Activated T-cell treated with anti-CD3 and anti-CD28 coated beads, Interleukin-2, amount 50 U/mL, for 1 hour (primary cell): ENCODE measurements around the gene CLSTN2.

Experiments
- DNase-seq: peaks from one replicate; pipeline ENCODE4 v3.0.0-alpha.2; 2020

The CLSTN2 gene

GRCh38 chr3:140249188-140249587 lies 314.2 kb downstream of the CLSTN2 start:
- DNase-seq, result no peak

DNA sequence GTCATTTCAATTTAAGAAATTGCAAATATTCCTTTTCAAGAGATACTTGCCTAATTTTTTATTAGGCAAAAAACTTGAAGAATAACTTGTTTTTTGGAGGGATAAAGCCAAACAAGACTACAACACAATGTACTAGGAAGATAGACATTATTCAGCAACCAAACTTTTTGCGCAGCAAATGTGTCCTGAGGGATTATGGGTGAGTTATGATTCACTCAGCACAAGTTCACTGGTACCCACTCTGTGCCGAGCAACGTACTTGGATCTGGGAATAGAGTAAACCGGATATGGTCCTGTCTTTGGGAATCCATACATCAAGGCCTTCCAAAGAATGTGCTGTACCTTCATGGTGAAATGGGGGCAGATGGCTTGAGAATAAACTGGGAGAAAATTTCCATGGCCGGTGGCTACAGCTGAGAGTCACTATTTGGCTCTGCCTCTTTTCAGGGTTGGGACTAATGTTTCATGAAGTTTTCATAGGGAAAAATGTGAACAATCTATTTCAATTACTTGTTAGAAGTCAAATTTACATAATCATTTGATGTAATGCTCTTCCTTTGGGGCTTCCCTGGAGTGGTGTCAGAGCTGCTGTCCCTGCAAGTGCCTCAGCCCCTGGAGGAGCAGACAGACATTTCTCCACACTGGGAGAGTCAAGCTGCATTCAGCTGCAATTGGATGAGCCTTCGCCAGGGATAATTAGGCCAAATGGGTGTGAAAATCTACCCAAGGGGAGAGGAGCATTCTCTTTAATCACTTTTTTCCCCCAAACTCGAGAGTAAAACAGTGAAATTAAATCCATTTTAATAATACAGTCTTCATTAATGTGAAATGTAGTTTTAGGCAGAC lies 315.2 kb downstream of the CLSTN2 start:
- no peak for DNase-seq

GRCh38 chr3:140250945-140251344 lies 316.0 kb downstream of the CLSTN2 start:
- no peak for DNase-seq

- no peak for DNase-seq
Observed at GRCh38 chr3:140251678-140252077, 316.7 kb downstream of the CLSTN2 start.

- DNase-seq, result no peak
Observed at GRCh38 chr3:140252812-140253656, 318.0 kb downstream of the CLSTN2 start.

DNA sequence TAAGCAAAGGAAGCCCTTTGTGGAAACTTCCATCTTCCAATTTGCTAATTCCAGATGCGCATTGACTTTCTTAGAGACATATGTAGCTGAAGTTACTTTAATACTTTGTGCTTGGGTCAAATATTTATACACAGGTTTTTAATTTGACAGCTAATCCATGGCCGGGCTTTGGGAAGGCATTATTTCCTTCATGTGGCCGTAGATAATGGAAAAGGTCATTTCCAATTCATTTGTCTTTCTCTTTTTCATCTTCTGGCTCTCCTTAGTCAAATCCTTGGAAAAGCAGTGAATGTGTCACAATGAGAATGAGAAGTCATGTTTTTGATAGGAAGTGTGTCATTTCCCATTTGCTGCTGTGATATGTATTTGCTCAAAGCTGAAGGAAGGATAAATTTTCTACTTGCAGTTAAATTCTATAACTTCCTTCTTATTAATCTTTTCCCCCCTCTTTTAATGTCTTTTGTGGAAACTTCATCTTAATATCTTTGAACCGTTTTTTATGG lies 323.3 kb downstream of the CLSTN2 start:
- DNase-seq, result no peak

- DNase-seq, result no peak
Observed at GRCh38 chr3:140265302-140265701, 330.3 kb downstream of the CLSTN2 start.

DNA sequence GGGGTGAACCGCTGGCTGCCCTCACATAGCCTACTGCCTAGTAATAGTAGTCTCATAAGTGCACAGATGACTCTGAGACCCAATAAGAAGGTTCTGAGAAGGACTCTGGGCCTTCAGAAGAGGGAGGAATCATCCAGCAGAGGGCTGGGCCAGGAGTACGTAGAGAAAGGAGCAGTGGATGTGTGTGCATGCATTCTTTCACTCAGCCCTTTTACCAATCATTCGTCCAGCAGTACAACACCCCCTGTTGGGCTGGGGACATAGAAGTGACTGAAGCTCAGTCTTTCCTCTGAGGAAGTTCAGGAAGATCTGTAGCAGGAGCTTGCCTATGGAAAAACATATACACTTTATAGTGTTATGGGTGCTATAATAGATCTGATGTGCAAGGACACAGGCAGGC lies 333.1 kb downstream of the CLSTN2 start:
- no peak for DNase-seq

DNA sequence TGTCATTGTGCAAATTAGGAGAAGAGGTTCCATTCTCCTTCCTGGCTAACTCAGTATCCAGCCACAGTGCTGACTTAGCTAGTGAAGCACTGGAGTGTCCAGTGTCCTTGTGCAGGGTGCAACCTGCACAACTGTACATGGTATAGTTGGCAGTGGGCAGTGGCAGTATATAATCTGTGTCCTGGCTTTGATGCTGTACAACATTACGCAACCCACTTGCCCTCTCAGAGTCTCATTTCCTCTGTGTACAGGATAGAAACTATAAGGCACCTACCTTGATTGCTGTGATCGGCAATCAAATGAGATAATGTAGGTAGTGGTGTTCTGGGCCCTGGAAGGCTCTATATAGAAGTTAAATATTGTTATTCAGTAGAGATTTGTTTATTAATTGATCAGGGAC lies 333.6 kb downstream of the CLSTN2 start:
- no peak for DNase-seq

DNA sequence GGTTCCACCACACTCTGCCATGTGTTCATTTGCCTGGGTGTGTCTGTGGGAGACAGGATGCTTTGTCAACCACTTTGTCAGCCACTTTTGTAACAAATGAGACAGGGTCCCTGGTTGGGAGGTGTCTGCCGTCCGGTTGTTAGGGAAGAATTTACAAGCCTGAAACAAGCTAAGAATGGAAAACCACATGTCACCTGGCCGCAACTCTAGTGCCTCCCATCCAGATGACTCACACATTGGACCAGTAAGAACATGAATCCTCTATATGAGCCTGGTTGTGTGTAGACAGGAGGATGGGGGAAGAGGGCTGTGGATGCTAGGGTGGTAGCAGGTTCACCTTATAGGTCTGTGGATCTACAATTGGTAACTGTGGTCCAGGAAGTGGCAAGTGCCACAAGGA lies 335.3 kb downstream of the CLSTN2 start:
- no peak for DNase-seq

GRCh38 chr3:140273542-140274195 lies 338.7 kb downstream of the CLSTN2 start:
- DNase-seq, result no peak

DNA sequence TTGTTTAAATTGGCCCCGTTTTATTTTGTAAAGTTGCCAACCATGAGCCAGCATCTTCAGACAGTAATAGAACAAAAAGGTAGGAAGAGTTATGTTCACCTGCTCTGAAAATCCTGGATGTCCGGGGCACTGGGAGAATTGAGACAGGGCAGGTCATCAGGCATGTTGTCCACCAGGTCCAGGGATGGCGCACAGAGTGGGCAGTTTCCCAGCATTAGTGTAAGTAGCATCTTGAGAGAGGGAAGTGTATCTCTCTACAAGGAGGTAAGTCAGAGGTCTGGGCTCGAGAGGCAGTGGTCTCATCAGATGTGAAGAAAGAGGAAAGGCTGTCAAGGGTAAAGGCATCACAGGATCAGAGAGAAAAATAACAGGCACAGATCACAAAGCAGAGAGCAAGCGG lies 339.4 kb downstream of the CLSTN2 start:
- no peak for DNase-seq

GRCh38 chr3:140276703-140277102 lies 341.7 kb downstream of the CLSTN2 start:
- DNase-seq, result no peak

GRCh38 chr3:140277886-140278285 lies 342.9 kb downstream of the CLSTN2 start:
- no peak for DNase-seq

DNA sequence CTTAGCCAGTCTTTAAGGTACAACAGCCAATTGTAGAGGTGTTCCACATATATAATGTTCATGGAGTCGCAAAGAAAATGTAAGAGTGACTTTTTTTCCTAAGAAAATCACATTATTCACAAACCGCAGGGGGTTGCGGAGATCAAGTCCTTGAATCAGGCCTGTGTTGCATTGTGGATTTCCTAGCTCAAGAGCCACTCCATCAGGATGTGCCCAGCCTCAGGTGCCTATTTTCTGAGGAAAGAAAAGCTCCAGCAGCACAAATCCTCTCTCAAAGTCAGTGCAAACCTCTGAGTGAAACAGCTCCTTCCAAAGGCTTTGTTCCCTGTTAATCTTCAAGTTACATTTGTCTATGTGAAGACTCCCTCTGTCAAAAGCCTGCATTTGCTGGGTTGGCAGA lies 349.4 kb downstream of the CLSTN2 start:
- no peak for DNase-seq

DNA sequence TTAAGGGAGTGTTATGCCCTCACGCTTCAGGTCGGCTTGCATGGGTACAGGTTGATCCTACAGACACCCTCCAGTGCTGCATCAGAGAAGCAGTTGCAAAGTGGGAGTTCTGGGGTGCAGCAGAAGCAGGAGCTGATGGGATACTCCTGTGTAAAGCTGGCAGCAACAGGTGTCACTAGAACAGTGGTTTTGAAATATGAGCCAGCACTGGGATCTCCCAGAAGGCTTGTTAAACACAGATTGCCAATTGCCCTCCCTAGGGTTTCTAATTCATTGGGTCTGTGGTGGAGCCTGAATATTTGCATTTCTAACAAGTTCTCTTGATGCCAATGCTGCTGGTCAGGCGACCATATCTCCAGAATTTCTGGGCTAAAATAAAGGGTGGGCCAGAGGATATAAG lies 350.4 kb downstream of the CLSTN2 start:
- no peak for DNase-seq

- no peak for DNase-seq
Observed at GRCh38 chr3:140288595-140288994, 353.6 kb downstream of the CLSTN2 start.

- no peak for DNase-seq
Observed at GRCh38 chr3:140290105-140290504, 355.1 kb downstream of the CLSTN2 start.

DNA sequence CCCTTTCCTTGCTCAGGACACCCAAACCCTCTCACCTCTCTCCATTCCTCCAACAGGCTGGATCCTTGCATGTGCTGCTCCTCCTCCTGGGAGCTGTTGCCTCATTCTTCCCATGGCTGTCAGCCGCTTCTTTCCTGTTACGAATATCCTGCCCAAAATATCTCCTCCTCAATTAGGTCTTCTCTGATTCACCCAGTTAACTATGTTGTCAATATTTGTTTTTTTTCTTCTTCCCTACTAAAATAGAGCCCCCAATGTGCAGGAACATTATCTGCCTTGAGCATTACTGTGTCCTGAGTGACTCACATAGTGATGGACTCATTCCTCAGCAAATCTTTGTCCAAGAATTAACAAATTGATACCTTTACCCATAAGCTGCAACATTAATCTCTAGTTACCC lies 357.2 kb downstream of the CLSTN2 start:
- DNase-seq, result no peak

DNA sequence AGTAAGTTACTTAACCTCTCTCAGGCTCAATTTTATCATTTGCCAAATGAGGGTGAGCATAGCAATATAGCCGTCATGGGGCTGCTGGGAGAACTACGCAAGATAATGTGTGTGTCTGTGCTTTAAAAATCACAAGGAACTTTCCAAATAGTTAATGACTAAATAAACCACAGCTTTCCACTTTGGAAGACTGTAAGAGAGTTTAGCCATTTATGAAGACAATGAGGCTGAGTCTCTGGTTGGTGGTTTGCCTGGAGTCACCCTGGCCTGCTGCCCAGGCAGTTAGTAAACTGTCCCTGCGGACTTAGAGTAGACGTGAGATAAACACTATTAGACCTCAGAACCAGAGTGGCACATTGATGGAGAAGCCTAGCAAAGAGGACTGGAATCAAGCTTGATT lies 357.7 kb downstream of the CLSTN2 start:
- no peak for DNase-seq

GRCh38 chr3:140294058-140294457 lies 359.1 kb downstream of the CLSTN2 start:
- DNase-seq, result no peak

- DNase-seq, result no peak
Observed at GRCh38 chr3:140296796-140297352, 361.9 kb downstream of the CLSTN2 start.

- DNase-seq, result no peak
Observed at GRCh38 chr3:140298043-140298442, 363.1 kb downstream of the CLSTN2 start.
